ENCODE measurements around the gene RMI1.

RMI1 gene

DNA sequence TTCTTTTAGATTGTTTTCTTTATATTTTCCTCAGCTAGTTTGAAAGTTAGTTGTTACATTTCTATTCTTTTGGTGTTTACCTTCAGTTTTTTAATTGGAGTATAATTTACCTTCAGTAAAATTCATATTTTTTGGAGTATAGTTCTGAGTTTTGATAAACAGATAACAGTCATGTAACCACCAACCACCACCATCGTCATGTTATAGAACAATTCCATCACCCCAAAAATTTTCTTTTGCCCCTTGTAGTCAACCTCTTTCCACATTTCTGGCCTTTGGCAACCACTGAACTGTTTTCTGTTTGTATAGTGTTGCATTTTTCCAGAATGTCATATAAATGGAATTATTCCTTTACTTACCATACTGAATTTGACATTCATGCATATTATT lies 6.8 kb downstream of the RMI1 start:
- no peak for DNase-seq
- H3K36me3 ChIP-seq (ENCODE audit: control insufficient read depth in 1 of 2, insufficient read depth in 2 of 2, low read depth in 1 of 2, low read length in 2 of 2): peaks cover 0 to 4% of the 10 kb centered on the region in 2 experiments
- no peak overlapping the region for H3K9ac ChIP-seq (ENCODE audit: low read length)
- no peak overlapping the region for H4K91ac ChIP-seq (ENCODE audit: low read length)
- H3K4ac ChIP-seq (ENCODE audit: low read depth in 1 of 2, low read length in 2 of 2): no peak overlapping the region
- 100% methylated on average over 1 of the region's 1 CpG for WGBS
- no peak overlapping the region for H2AFZ ChIP-seq (ENCODE audit: low read depth, low read length)
- H2BK5ac ChIP-seq (ENCODE audit: low read depth, low read length, poor library complexity, severe bottlenecking): no peak overlapping the region
- no peak overlapping the region for H2BK12ac ChIP-seq (ENCODE audit: low read length in 2 of 2)
- H3K27ac ChIP-seq (ENCODE audit: low read length, poor library complexity, severe bottlenecking): no peak overlapping the region
- H3K9me3 ChIP-seq (ENCODE audit: control insufficient read depth, low read length): no peaks in the 10 kb centered on the region
- H3K4me3 ChIP-seq (ENCODE audit: insufficient read depth in 1 of 2, low read depth in 1 of 2, low read length in 2 of 2): no peak overlapping the region
- H3K23ac ChIP-seq (ENCODE audit: low read length in 2 of 2): no peak overlapping the region
- peaks cover 9% of the 10 kb centered on the region for H3K79me1 ChIP-seq (replicated peaks; ENCODE audit: low read length, poor library complexity, severe bottlenecking)
- no peaks in the 10 kb centered on the region for H3K27me3 ChIP-seq (ENCODE audit: control insufficient read depth in 1 of 2, insufficient read depth in 1 of 2, low read length in 2 of 2)
- H3K4me1 ChIP-seq (ENCODE audit: control insufficient read depth, insufficient read depth, low read depth, low read length): peaks cover 7% of the 10 kb centered on the region
- no peak overlapping the region for H3K14ac ChIP-seq (ENCODE audit: low read length in 2 of 2)
- no peak overlapping the region for H4K8ac ChIP-seq (ENCODE audit: low read length)
- H2AK5ac ChIP-seq (ENCODE audit: low read length, severe bottlenecking): no peak overlapping the region
- H3K18ac ChIP-seq (ENCODE audit: low read depth in 1 of 2, low read length in 2 of 2): no peak overlapping the region
- H2BK15ac ChIP-seq (ENCODE audit: low read depth, poor library complexity, severe bottlenecking): no peak overlapping the region
- no peak overlapping the region for H3K4me2 ChIP-seq (ENCODE audit: low read length, poor library complexity, severe bottlenecking)
- no peak overlapping the region for H2BK120ac ChIP-seq (ENCODE audit: low read depth, low read length)

DNA sequence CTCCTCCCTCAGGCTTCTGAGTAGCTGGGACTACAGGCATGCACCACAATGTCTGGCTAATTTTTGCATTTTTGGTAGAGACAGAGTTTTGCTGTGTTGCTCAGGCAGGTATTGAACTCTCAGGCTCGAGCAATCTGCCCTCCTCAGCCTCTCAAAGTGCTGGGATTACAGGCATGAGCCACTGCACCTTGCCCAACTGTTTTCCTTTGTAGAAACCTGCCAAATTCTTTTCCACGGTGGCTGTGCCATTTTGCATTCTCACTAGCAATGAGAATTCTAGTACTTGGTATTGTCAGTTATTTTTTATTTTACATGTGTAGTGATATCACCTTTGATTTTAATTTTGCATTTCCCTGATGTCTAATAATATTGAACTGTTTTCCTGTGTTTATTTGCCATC lies 7.8 kb downstream of the RMI1 start:
- no peak overlapping the region for H3K4me3 ChIP-seq (ENCODE audit: insufficient read depth in 1 of 2, low read depth in 1 of 2, low read length in 2 of 2)
- H2BK5ac ChIP-seq (ENCODE audit: low read depth, low read length, poor library complexity, severe bottlenecking): no peak overlapping the region
- H2BK120ac ChIP-seq (ENCODE audit: low read depth, low read length): no peak overlapping the region
- H3K23ac ChIP-seq (ENCODE audit: low read length in 2 of 2): no peak overlapping the region
- H3K27ac ChIP-seq (ENCODE audit: low read length, poor library complexity, severe bottlenecking): no peak overlapping the region
- no peak overlapping the region for H2BK15ac ChIP-seq (ENCODE audit: low read depth, poor library complexity, severe bottlenecking)
- H2AK5ac ChIP-seq (ENCODE audit: low read length, severe bottlenecking): no peak overlapping the region
- no peak overlapping the region for H3K14ac ChIP-seq (ENCODE audit: low read length in 2 of 2)
- peaks cover 9% of the 10 kb centered on the region for H3K79me1 ChIP-seq (replicated peaks; ENCODE audit: low read length, poor library complexity, severe bottlenecking)
- no peak overlapping the region for H2BK12ac ChIP-seq (ENCODE audit: low read length in 2 of 2)
- no peaks in the 10 kb centered on the region for H3K9me3 ChIP-seq (ENCODE audit: control insufficient read depth, low read length)
- H2AFZ ChIP-seq (ENCODE audit: low read depth, low read length): no peak overlapping the region
- WGBS: 100% methylated on average over 1 of the region's 2 CpGs
- no peak overlapping the region for H4K8ac ChIP-seq (ENCODE audit: low read length)
- peaks cover 7% of the 10 kb centered on the region for H3K4me1 ChIP-seq (ENCODE audit: control insufficient read depth, insufficient read depth, low read depth, low read length)
- no peak overlapping the region for H3K4ac ChIP-seq (ENCODE audit: low read depth in 1 of 2, low read length in 2 of 2)
- H4K91ac ChIP-seq (ENCODE audit: low read length): no peak overlapping the region
- no peak overlapping the region for H3K9ac ChIP-seq (ENCODE audit: low read length)
- no peak overlapping the region for H3K18ac ChIP-seq (ENCODE audit: low read depth in 1 of 2, low read length in 2 of 2)
- H3K27me3 ChIP-seq (ENCODE audit: control insufficient read depth in 1 of 2, insufficient read depth in 1 of 2, low read length in 2 of 2): no peaks in the 10 kb centered on the region
- no peak for DNase-seq
- peaks cover 0 to 4% of the 10 kb centered on the region in 2 experiments for H3K36me3 ChIP-seq (ENCODE audit: control insufficient read depth in 1 of 2, insufficient read depth in 2 of 2, low read depth in 1 of 2, low read length in 2 of 2)
- H3K4me2 ChIP-seq (ENCODE audit: low read length, poor library complexity, severe bottlenecking): no peak overlapping the region

DNA sequence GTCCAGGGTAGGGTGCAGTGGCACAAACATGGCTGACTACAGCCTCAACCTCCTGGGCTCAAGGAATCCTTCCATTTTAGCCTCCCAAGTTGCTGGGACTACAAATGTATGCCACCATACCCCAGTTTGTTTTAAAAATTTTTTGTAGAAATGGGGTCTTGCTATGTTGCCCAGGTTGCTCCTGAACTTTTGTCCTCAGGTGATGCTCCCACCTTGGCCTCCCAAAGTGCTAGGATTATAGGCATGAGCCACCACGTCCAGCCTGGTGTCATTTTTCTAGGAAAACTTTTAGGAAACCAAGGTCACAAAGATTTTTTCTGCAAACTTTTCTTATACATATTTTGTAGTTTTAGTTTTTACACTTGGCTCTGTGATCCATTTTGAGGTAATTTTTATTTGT lies 10.8 kb downstream of the RMI1 start:
- no peak overlapping the region for H2AK5ac ChIP-seq (ENCODE audit: low read length, severe bottlenecking)
- no peak overlapping the region for H2AFZ ChIP-seq (ENCODE audit: low read depth, low read length)
- WGBS: no CpG with 5 or more reads among the region's 1 CpG
- H3K27ac ChIP-seq (ENCODE audit: low read length, poor library complexity, severe bottlenecking): no peak overlapping the region
- H4K8ac ChIP-seq (ENCODE audit: low read length): no peak overlapping the region
- H3K4me2 ChIP-seq (ENCODE audit: low read length, poor library complexity, severe bottlenecking): no peak overlapping the region
- peaks cover 0 to 4% of the 10 kb centered on the region in 2 experiments for H3K36me3 ChIP-seq (ENCODE audit: control insufficient read depth in 1 of 2, insufficient read depth in 2 of 2, low read depth in 1 of 2, low read length in 2 of 2)
- no peaks in the 10 kb centered on the region for H3K9me3 ChIP-seq (ENCODE audit: control insufficient read depth, low read length)
- no peak overlapping the region for H3K18ac ChIP-seq (ENCODE audit: low read depth in 1 of 2, low read length in 2 of 2)
- H2BK15ac ChIP-seq (ENCODE audit: low read depth, poor library complexity, severe bottlenecking): no peak overlapping the region
- H2BK5ac ChIP-seq (ENCODE audit: low read depth, low read length, poor library complexity, severe bottlenecking): no peak overlapping the region
- H3K14ac ChIP-seq (ENCODE audit: low read length in 2 of 2): no peak overlapping the region
- H3K4ac ChIP-seq (ENCODE audit: low read depth in 1 of 2, low read length in 2 of 2): no peak overlapping the region
- H2BK120ac ChIP-seq (ENCODE audit: low read depth, low read length): no peak overlapping the region
- no peak overlapping the region for H3K9ac ChIP-seq (ENCODE audit: low read length)
- no peaks in the 10 kb centered on the region for H3K27me3 ChIP-seq (ENCODE audit: control insufficient read depth in 1 of 2, insufficient read depth in 1 of 2, low read length in 2 of 2)
- no peak overlapping the region for H2BK12ac ChIP-seq (ENCODE audit: low read length in 2 of 2)
- H4K91ac ChIP-seq (ENCODE audit: low read length): no peak overlapping the region
- H3K79me1 ChIP-seq (replicated peaks; ENCODE audit: low read length, poor library complexity, severe bottlenecking): peaks cover 17% of the 10 kb centered on the region
- H3K4me1 ChIP-seq (ENCODE audit: control insufficient read depth, insufficient read depth, low read depth, low read length): peaks cover 7% of the 10 kb centered on the region
- DNase-seq: no peak
- H3K4me3 ChIP-seq (ENCODE audit: insufficient read depth in 1 of 2, low read depth in 1 of 2, low read length in 2 of 2): no peak overlapping the region
- no peak overlapping the region for H3K23ac ChIP-seq (ENCODE audit: low read length in 2 of 2)

DNA sequence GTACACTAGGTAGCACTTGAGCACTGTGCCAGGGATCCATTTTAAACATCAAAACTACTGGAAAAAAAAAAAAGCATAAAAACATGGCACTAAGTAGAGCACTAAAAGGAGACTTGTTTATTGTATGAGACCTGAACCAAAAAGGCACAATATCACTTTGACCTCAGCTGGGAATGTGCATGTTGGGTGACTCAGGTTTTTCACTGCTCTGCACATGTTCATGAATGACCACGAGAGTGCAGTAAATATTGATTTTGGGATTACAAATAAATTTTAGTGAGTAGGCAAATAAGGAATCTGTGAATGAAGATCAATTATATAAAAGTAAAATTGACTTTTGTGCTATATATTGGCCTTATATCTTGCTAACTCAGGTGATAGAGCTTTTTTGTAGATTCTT lies 11.8 kb downstream of the RMI1 start:
- Histone ChIP-seq H3K79me1 (replicated peaks; ENCODE audit: low read length, poor library complexity, severe bottlenecking) (peaks cover 17% of the 10 kb centered on the region), H3K4me3 (ENCODE audit: insufficient read depth in 1 of 2, low read depth in 1 of 2, low read length in 2 of 2) (no peak overlapping the region), H3K9me3 (ENCODE audit: control insufficient read depth, low read length) (no peaks in the 10 kb centered on the region), H3K27me3 (ENCODE audit: control insufficient read depth in 1 of 2, insufficient read depth in 1 of 2, low read length in 2 of 2) (no peaks in the 10 kb centered on the region), H3K14ac (ENCODE audit: low read length in 2 of 2) (no peak overlapping the region), H3K18ac (ENCODE audit: low read depth in 1 of 2, low read length in 2 of 2) (no peak overlapping the region), H2BK15ac (ENCODE audit: low read depth, poor library complexity, severe bottlenecking) (no peak overlapping the region), H2BK120ac (ENCODE audit: low read depth, low read length) (no peak overlapping the region), H3K23ac (ENCODE audit: low read length in 2 of 2) (no peak overlapping the region), H3K4me1 (ENCODE audit: control insufficient read depth, insufficient read depth, low read depth, low read length) (peaks cover 4% of the 10 kb centered on the region), H3K27ac (ENCODE audit: low read length, poor library complexity, severe bottlenecking) (no peak overlapping the region), H3K4me2 (ENCODE audit: low read length, poor library complexity, severe bottlenecking) (no peak overlapping the region), H2BK5ac (ENCODE audit: low read depth, low read length, poor library complexity, severe bottlenecking) (no peak overlapping the region), H3K9ac (ENCODE audit: low read length) (no peak overlapping the region), H2AK5ac (ENCODE audit: low read length, severe bottlenecking) (no peak overlapping the region), H4K91ac (ENCODE audit: low read length) (no peak overlapping the region), H3K4ac (ENCODE audit: low read depth in 1 of 2, low read length in 2 of 2) (no peak overlapping the region), H4K8ac (ENCODE audit: low read length) (no peak overlapping the region), H2BK12ac (ENCODE audit: low read length in 2 of 2) (no peak overlapping the region), H3K36me3 (ENCODE audit: control insufficient read depth in 1 of 2, insufficient read depth in 2 of 2, low read depth in 1 of 2, low read length in 2 of 2) (peaks cover 0 to 4% of the 10 kb centered on the region in 2 experiments), H2AFZ (ENCODE audit: low read depth, low read length) (no peak overlapping the region)
- 73% methylated on average over 1 of the region's 1 CpG for WGBS
- DNase-seq: peak; percentile 24
